H1 (cell line): ENCODE measurements around the gene MMP24OS. TPM values are rescaled to one million over a fixed set of nuclear protein-coding genes. Genes with fewer than 3 reads are reported as not detected.

Source experiments
- CTCF ChIA-PET: fragments of 300-600 bp; sonication (Branson Sonifier 250); formaldehyde crosslinking; loops from one replicate; lab custom pipeline; 2021; ENCODE audit not compliant: partially characterized antibody; lab: Charles Lee
- POLR2A ChIA-PET: fragments of 300-600 bp; sonication (Branson Sonifier 250); formaldehyde crosslinking; loops from one replicate; lab custom pipeline; 2021; ENCODE audit warnings: inconsistent platforms; ENCODE audit not compliant: partially characterized antibody; lab: Charles Lee
- DNase-seq, 2 experiments: peaks; one replicate each; pipeline versions ENCODE4 v3.0.0 to v3.0.0-alpha.2; 2010 to 2022; ENCODE audit warnings: low spot score in 2 of 2, low read depth in 1 of 2, mixed read lengths in 1 of 2
- FAIRE-seq: peaks from 2 replicates; lab custom pipeline; 2011; peaks lifted over from hg19 to GRCh38; lab: Jason Lieb, UNC
- H2AFZ ChIP-seq: 2 replicates; pipeline ENCODE4 v1.8.1; 2012; ENCODE audit warnings: low read length, inconsistent platforms
- H2AK5ac ChIP-seq: 2 replicates; pipeline ENCODE4 v1.6.1; 2013; ENCODE audit warnings: low read depth, low read length
- H2BK120ac ChIP-seq: replicated peaks from 2 replicates; pipeline ENCODE3; 2013; ENCODE audit warnings: low read depth, low read length, inconsistent platforms
- H2BK12ac ChIP-seq: 2 replicates; pipeline ENCODE4 v1.6.1; 2013; ENCODE audit warnings: low read depth, low read length
- H2BK15ac ChIP-seq: 2 replicates; pipeline ENCODE4 v1.6.1; 2013; ENCODE audit warnings: low read length
- H2BK20ac ChIP-seq: 2 replicates; pipeline ENCODE4 v1.6.1; 2013; ENCODE audit warnings: low read length
- H2BK5ac ChIP-seq: 2 replicates; pipeline ENCODE4 v1.6.1; 2013; ENCODE audit warnings: low read depth, low read length
- H3K14ac ChIP-seq: 2 replicates; pipeline ENCODE4 v1.6.1; 2013; ENCODE audit warnings: inconsistent platforms; ENCODE audit not compliant: insufficient read length
- H3K18ac ChIP-seq: 2 replicates; pipeline ENCODE4 v1.6.1; 2013; ENCODE audit warnings: low read length; ENCODE audit errors: extremely low read depth
- H3K23ac ChIP-seq: 2 replicates; pipeline ENCODE4 v1.6.1; 2013; ENCODE audit warnings: inconsistent platforms; ENCODE audit not compliant: insufficient read length
- H3K23me2 ChIP-seq: 2 replicates; pipeline ENCODE4 v1.6.1; 2013; ENCODE audit warnings: low read depth, low read length
- H3K27ac ChIP-seq: 2 replicates; pipeline ENCODE4 v1.6.1; 2011; ENCODE audit warnings: low read depth, low read length, inconsistent platforms
- H3K27me3 ChIP-seq, 4 experiments: replicated peaks in 1 of 4; 1 replicate in 1 of 4; 2 replicates in 3 of 4; pipeline versions ENCODE4 v1.6.1 to v1.8.1; 2011 to 2013; ENCODE audit warnings: low read length in 3 of 4, mild to moderate bottlenecking in 3 of 4, inconsistent platforms in 2 of 4, mixed read lengths in 2 of 4, moderate library complexity in 1 of 4; ENCODE audit not compliant: control insufficient read depth in 3 of 4, insufficient read depth in 3 of 4; ENCODE audit errors: extremely low read depth in 1 of 4
- H3K36me3 ChIP-seq, 4 experiments: 2 replicates each; pipeline versions ENCODE4 v1.6.1 to v1.8.1; 2011 to 2013; ENCODE audit warnings: mild to moderate bottlenecking in 4 of 4, low read length in 3 of 4, moderate library complexity in 2 of 4, control low read depth in 1 of 4, inconsistent platforms in 1 of 4; ENCODE audit not compliant: insufficient read depth in 4 of 4, control insufficient read depth in 2 of 4
- H3K4ac ChIP-seq: replicated peaks from 2 replicates; pipeline ENCODE3; 2013; ENCODE audit warnings: low read length, low read depth, mixed read lengths, inconsistent platforms; ENCODE audit not compliant: insufficient read length
- H3K4me1 ChIP-seq, 4 experiments: replicated peaks in 1 of 4; 1 replicate in 1 of 4; 2 replicates in 3 of 4; pipeline versions ENCODE4 v1.6.1 to v1.8.1; 2011 to 2013; ENCODE audit warnings: low read length in 3 of 4, inconsistent platforms in 2 of 4, mixed read lengths in 1 of 4; ENCODE audit not compliant: insufficient read depth in 4 of 4, control insufficient read depth in 3 of 4
- H3K4me2 ChIP-seq, 2 experiments: 2 replicates each; pipeline versions ENCODE4 v1.6.1 to v1.8.1; 2011 to 2013; ENCODE audit warnings: low read depth in 2 of 2, low read length in 2 of 2, control low read depth in 1 of 2, inconsistent platforms in 1 of 2, mild to moderate bottlenecking in 1 of 2; ENCODE audit not compliant: insufficient read depth in 1 of 2
- H3K4me3 ChIP-seq, 4 experiments: fragments of 200-600, 300-600 bp in 1 of 4; sonication (generic), shearing (Covaris generic), sonication (Bioruptor Twin) in 1 of 4; 2 replicates each; pipeline versions ENCODE4 v1.5.1 to v1.8.1; 2011 to 2016; ENCODE audit warnings: low read length in 4 of 4, low read depth in 3 of 4, control low read depth in 2 of 4, inconsistent platforms in 2 of 4, mild to moderate bottlenecking in 2 of 4, mixed read lengths in 1 of 4, moderate library complexity in 1 of 4; ENCODE audit not compliant: insufficient read depth in 2 of 4; ENCODE audit errors: extremely low read depth in 1 of 4
- H3K56ac ChIP-seq: replicated peaks from 2 replicates; pipeline ENCODE3; 2013; ENCODE audit warnings: low read depth, mild to moderate bottlenecking, mixed read lengths, low read length, inconsistent platforms; ENCODE audit not compliant: insufficient read length
- H3K79me1 ChIP-seq: 2 replicates; pipeline ENCODE4 v1.6.1; 2013; ENCODE audit warnings: low read depth, low read length, control low read depth
- H3K79me2 ChIP-seq, 2 experiments: 2 replicates each; pipeline versions ENCODE4 v1.6.1 to v1.8.1; 2012 to 2013; ENCODE audit warnings: low read length in 2 of 2, mild to moderate bottlenecking in 2 of 2, inconsistent platforms in 1 of 2; ENCODE audit not compliant: insufficient read depth in 2 of 2, control insufficient read depth in 1 of 2
- H3K9ac ChIP-seq, 4 experiments: replicated peaks in 1 of 4; 1 replicate in 1 of 4; 2 replicates in 3 of 4; pipeline versions ENCODE4 v1.6.1 to v1.8.1; 2011 to 2013; ENCODE audit warnings: low read depth in 3 of 4, low read length in 3 of 4, control low read depth in 2 of 4, mild to moderate bottlenecking in 2 of 4, moderate library complexity in 2 of 4, inconsistent platforms in 1 of 4; ENCODE audit errors: extremely low read depth in 1 of 4
- H3K9me3 ChIP-seq, 2 experiments: 2 replicates each; pipeline versions ENCODE4 v1.6.1 to v1.8.1; 2012 to 2013; ENCODE audit warnings: mild to moderate bottlenecking in 2 of 2, moderate library complexity in 2 of 2, control low read depth in 1 of 2, inconsistent platforms in 1 of 2, low read depth in 1 of 2, low read length in 1 of 2, mixed read lengths in 1 of 2; ENCODE audit not compliant: insufficient read depth in 2 of 2
- H4K20me1 ChIP-seq, 2 experiments: replicated peaks in 1 of 2; 2 replicates each; pipeline versions ENCODE3 to v1.8.1; 2011 to 2013; ENCODE audit warnings: inconsistent platforms in 2 of 2, low read length in 2 of 2, mild to moderate bottlenecking in 1 of 2; ENCODE audit not compliant: insufficient read depth in 2 of 2, control insufficient read depth in 1 of 2
- H4K5ac ChIP-seq: 2 replicates; pipeline ENCODE4 v1.6.1; 2013; ENCODE audit warnings: low read length, low read depth, mixed read lengths, inconsistent platforms; ENCODE audit not compliant: insufficient read length
- H4K8ac ChIP-seq: 2 replicates; pipeline ENCODE4 v1.8.0; 2013; ENCODE audit warnings: mild to moderate bottlenecking, moderate library complexity, low read length, inconsistent platforms; ENCODE audit not compliant: insufficient read depth; ENCODE audit errors: extremely low read depth
- H4K91ac ChIP-seq: replicated peaks from 2 replicates; pipeline ENCODE3; 2013; ENCODE audit warnings: low read length, mixed read lengths, inconsistent platforms; ENCODE audit not compliant: insufficient read length
- CEBPB ChIP-seq: IDR thresholded peaks from 2 replicates; pipeline ENCODE4 v1.6.1; 2012; ENCODE audit warnings: low read depth, low read length
- CTBP2 ChIP-seq: IDR thresholded peaks from 2 replicates; pipeline ENCODE4 v1.7.0; 2011; ENCODE audit warnings: borderline replicate concordance, mild to moderate bottlenecking, moderate library complexity, mixed read lengths, low read length; ENCODE audit not compliant: insufficient read depth, insufficient read length
- GTF2F1 ChIP-seq: IDR thresholded peaks from 2 replicates; pipeline ENCODE4 v1.6.1; 2012; ENCODE audit warnings: low read depth, low read length, improper control_type of control experiment, borderline replicate concordance
- HDAC2 ChIP-seq, 2 experiments: fragments of 300-600 bp in 1 of 2; sonication (generic) in 1 of 2; IDR thresholded peaks; 2 replicates each; pipeline ENCODE4 v1.6.1; 2011 to 2012; ENCODE audit warnings: low read depth in 2 of 2, low read length in 2 of 2, mild to moderate bottlenecking in 2 of 2, moderate library complexity in 2 of 2, borderline replicate concordance in 1 of 2, inconsistent platforms in 1 of 2
- POLR2AphosphoS5 ChIP-seq: IDR thresholded peaks from 2 replicates; pipeline ENCODE4 v1.6.1; 2011; ENCODE audit warnings: low read depth, low read length
- RNF2 ChIP-seq: fragments of 200-900, 300-1000 bp; sonication (generic); IDR thresholded peaks from 2 replicates; pipeline ENCODE4 v1.7.1; 2016; ENCODE audit warnings: borderline replicate concordance, low read depth, mild to moderate bottlenecking, antibody characterized with exemption, low read length; ENCODE audit not compliant: poor library complexity, severe bottlenecking; ENCODE audit errors: missing control alignments
- SIX5 ChIP-seq: IDR thresholded peaks from 2 replicates; pipeline ENCODE4 v1.6.1; 2011; ENCODE audit warnings: mild to moderate bottlenecking, low read depth, low read length
- TEAD4 ChIP-seq: IDR thresholded peaks from 2 replicates; pipeline ENCODE4 v1.6.1; 2012; ENCODE audit warnings: low read depth, low read length, inconsistent platforms, mixed read lengths
- WGBS, 2 experiments: shearing (Covaris generic) in 1 of 2; methylation state at CpG; one replicate each; pipeline versions ENCODE4 v1.1.6 to v1.1.7; 2013 to 2015; ENCODE audit warnings: low lambda C conversion rate in 2 of 2, mixed read lengths in 2 of 2, inconsistent platforms in 1 of 2, low coverage in 1 of 2, missing lambda C conversion rate in 1 of 2; ENCODE audit not compliant: insufficient replicate concordance in 2 of 2, insufficient coverage in 1 of 2, insufficient read length in 1 of 2; ENCODE audit errors: extremely low coverage in 1 of 2, missing lambda C conversion rate in 1 of 2; 5-methylcytosine and 5-hydroxymethylcytosine counted together
- polyA plus RNA-seq, 7 experiments: library from polyadenylated mRNA; depleted of rRNA in 3 of 7; stranded (reverse) in 5 of 7; unstranded in 2 of 7; fragments of >200 nt in 5 of 7; fragments of 200-250 nt in 2 of 7; gene quantifications; 1 replicate in 5 of 7; 2 replicates in 1 of 7; 4 replicates in 1 of 7; pipeline versions ENCODE4 v1.2.1 to v1.2.3, GENCODE V29; 2011 to 2013; ENCODE audit warnings: missing spikeins in 2 of 7, mixed read lengths in 2 of 7
- total RNA-seq: library from RNA; stranded (reverse); fragmentation: NEBNext Ultra II Directional; extraction: Animal tissue kit (Norgen Biotek cat#: 25700); gene quantifications from 2 replicates; pipeline ENCODE4 v1.2.1, GENCODE V29; 2021
- TF ChIP-seq, protein P1 (sequence below): IDR thresholded peaks from 2 replicates; pipeline ENCODE4 v1.6.1; 2011; ENCODE audit warnings: low read length, improper control_type of control experiment

Gene MMP24OS
- total and polyA plus RNA-seq, 2 of the 8 experiments (the other 6 are each of a cell fraction or from before 2014, with no cell fraction given): 19.0 to 21.3 TPM

DNA sequence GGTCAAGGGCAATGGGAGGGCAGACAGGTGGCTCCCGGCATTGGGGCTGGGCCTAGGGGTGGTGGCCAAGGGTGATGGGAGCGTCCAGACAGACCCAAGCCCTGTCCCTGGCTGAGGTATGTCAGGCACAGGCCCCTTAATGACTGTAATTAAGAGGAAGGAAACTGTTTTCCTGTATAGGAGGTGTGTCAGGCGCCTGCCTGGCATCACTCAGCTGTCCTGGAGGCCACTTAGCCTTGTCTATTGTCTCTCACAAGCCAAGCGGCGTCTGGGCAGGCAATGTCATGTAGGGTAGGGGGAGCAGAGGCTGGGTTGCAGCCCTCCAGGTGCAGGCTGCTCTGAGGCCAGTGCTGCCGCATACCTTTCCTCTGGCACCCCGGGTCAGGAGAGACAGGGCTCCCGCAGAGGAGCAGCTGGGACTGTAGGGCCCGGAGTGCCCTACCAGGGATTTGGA lies 18.2 kb upstream of the MMP24OS start:
- Histone ChIP-seq H2BK15ac (no peak overlapping the region), H4K91ac (no peak overlapping the region), H3K36me3 (no peaks in the 10 kb centered on the region), H2AK5ac (no peak overlapping the region), H3K27me3 (no peaks in the 10 kb centered on the region), H3K23me2 (no peaks in the 10 kb centered on the region), H4K20me1 (no peaks in the 10 kb centered on the region), H3K14ac (no peak overlapping the region), H3K4ac (no peak overlapping the region), H3K27ac (no peak overlapping the region), H3K9ac (no peak overlapping the region), H3K56ac (no peak overlapping the region), H3K4me3 (no peak overlapping the region), H4K5ac (no peak overlapping the region), H2BK120ac (no peak overlapping the region), H3K9me3 (no peaks in the 10 kb centered on the region), H2BK20ac (no peak overlapping the region), H3K4me1 (no peaks in the 10 kb centered on the region; a peak in 2 of 7 replicates), H3K23ac (no peak overlapping the region), H2BK5ac (no peak overlapping the region), H3K79me2 (no peaks in the 10 kb centered on the region), H3K18ac (no peak overlapping the region), H2BK12ac (no peak overlapping the region; the same call in 1 of the 2 replicates), H3K4me2 (no peak overlapping the region), H3K79me1 (no peaks in the 10 kb centered on the region), H4K8ac (no peak overlapping the region), H2AFZ (no peak overlapping the region)
- POLR2A ChIA-PET: interaction anchor here (1.0 to 3.4 kb wide), 3 partner anchors 12 to 31 kb away, joined by 3 to 15 read pairs (median 10); partner anchors contain the start of gene EIF6
- DNase-seq (no peak), FAIRE-seq (no peak)
- CTCF ChIA-PET: interaction anchor here (1.0 to 13.8 kb wide), 5 partner anchors 9 to 149 kb away, joined by 3 to 130 read pairs (median 4); partner anchors contain the start of genes EIF6 and MMP24OS
- TF ChIP-seq GTF2F1: no peak
- no peak for TF ChIP-seq SIX5
- TF ChIP-seq CEBPB: no peak
- no peak for TF ChIP-seq RNF2
- TF ChIP-seq POLR2AphosphoS5: no peak
- TF ChIP-seq, protein P1, sequence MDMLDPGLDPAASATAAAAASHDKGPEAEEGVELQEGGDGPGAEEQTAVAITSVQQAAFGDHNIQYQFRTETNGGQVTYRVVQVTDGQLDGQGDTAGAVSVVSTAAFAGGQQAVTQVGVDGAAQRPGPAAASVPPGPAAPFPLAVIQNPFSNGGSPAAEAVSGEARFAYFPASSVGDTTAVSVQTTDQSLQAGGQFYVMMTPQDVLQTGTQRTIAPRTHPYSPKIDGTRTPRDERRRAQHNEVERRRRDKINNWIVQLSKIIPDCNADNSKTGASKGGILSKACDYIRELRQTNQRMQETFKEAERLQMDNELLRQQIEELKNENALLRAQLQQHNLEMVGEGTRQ: no peak
- no peak for TF ChIP-seq TEAD4
- no peak for TF ChIP-seq CTBP2
- no peak for TF ChIP-seq HDAC2 (IDR thresholded peaks at IDR 0.05; ENCODE audit: borderline replicate concordance in 1 of 2, low read depth in 2 of 2, low read length in 2 of 2)
- 81% methylated on average over 9 of the region's 9 CpGs; no CpG with 5 or more reads in 1 of the 2 experiments for WGBS, 2 experiments
